DOHH2 (cell line): ENCODE results near the gene RAP1GAP.

Experiments
- H3F3A ChIP-seq: fragments of 200-600 bp; sonication (generic), shearing (Covaris generic); 2 replicates; pipeline ENCODE4 v1.6.0; 2016; ENCODE audit warnings: antibody characterized with exemption, mild to moderate bottlenecking; ENCODE audit not compliant: control insufficient read depth, insufficient read depth
- H3K27ac ChIP-seq: fragments of 200-600 bp; sonication (generic); 2 replicates; pipeline ENCODE4 v1.5.1; 2014; ENCODE audit warnings: low read depth, mild to moderate bottlenecking, low read length, moderate library complexity
- H3K27me3 ChIP-seq: fragments of 200-600 bp; sonication (generic); 2 replicates; pipeline ENCODE4 v1.6.1; 2014; ENCODE audit warnings: mild to moderate bottlenecking, low read length, mixed read lengths; ENCODE audit not compliant: control insufficient read depth
- H3K36me3 ChIP-seq: fragments of 200-600 bp; sonication (generic); 2 replicates; pipeline ENCODE4 v1.6.1; 2014; ENCODE audit warnings: mild to moderate bottlenecking, low read length, moderate library complexity, mixed read lengths; ENCODE audit not compliant: control insufficient read depth
- H3K4me1 ChIP-seq: fragments of 200-600 bp; sonication (generic); 2 replicates; pipeline ENCODE4 v1.6.1; 2014; ENCODE audit warnings: mild to moderate bottlenecking, low read length, mixed read lengths; ENCODE audit not compliant: control insufficient read depth
- H3K4me2 ChIP-seq: fragments of 200-600 bp; sonication (generic); 2 replicates; pipeline ENCODE4 v1.6.0; 2014; ENCODE audit warnings: mild to moderate bottlenecking, low read length, moderate library complexity
- H3K4me3 ChIP-seq: fragments of 200-600 bp; sonication (generic); 2 replicates; pipeline ENCODE4 v1.5.1; 2014; ENCODE audit warnings: mild to moderate bottlenecking, low read length, mixed read lengths
- H3K79me2 ChIP-seq: fragments of 200-600 bp; sonication (generic); 2 replicates; pipeline ENCODE4 v1.6.1; 2014; ENCODE audit warnings: mild to moderate bottlenecking, low read length, mixed read lengths; ENCODE audit not compliant: control insufficient read depth
- H3K9me2 ChIP-seq: fragments of 200-600 bp; sonication (generic); replicated peaks from 2 replicates; pipeline ENCODE4 v1.6.1; 2014; ENCODE audit warnings: mild to moderate bottlenecking, low read length, mixed read lengths; ENCODE audit not compliant: control insufficient read depth
- H3K9me3 ChIP-seq: fragments of 200-600 bp; sonication (generic); 2 replicates; pipeline ENCODE4 v1.6.1; 2014; ENCODE audit warnings: antibody characterized with exemption, low read length, mixed read lengths; ENCODE audit not compliant: control insufficient read depth, insufficient read depth
- H4K20me1 ChIP-seq: fragments of 200-600 bp; sonication (generic); 2 replicates; pipeline ENCODE4 v1.6.0; 2014; ENCODE audit warnings: low read depth, mild to moderate bottlenecking, antibody characterized with exemption, low read length, moderate library complexity; ENCODE audit not compliant: control insufficient read depth, insufficient read depth
- EZH2phosphoT487 ChIP-seq: fragments of 200-600 bp; sonication (generic); IDR thresholded peaks from 2 replicates; pipeline ENCODE4 v1.6.1; 2017; ENCODE audit warnings: borderline replicate concordance, mild to moderate bottlenecking, antibody characterized with exemption, low read length, moderate library complexity, mixed read lengths
- TF ChIP-seq, protein P1 (sequence below): fragments of 200-600 bp; sonication (generic); IDR thresholded peaks from one replicate; pipeline ENCODE4 v1.5.1; 2014; ENCODE audit warnings: antibody characterized with exemption, mild to moderate bottlenecking, low read depth, low read length; ENCODE audit not compliant: poor library complexity, severe bottlenecking

The RAP1GAP gene

DNA sequence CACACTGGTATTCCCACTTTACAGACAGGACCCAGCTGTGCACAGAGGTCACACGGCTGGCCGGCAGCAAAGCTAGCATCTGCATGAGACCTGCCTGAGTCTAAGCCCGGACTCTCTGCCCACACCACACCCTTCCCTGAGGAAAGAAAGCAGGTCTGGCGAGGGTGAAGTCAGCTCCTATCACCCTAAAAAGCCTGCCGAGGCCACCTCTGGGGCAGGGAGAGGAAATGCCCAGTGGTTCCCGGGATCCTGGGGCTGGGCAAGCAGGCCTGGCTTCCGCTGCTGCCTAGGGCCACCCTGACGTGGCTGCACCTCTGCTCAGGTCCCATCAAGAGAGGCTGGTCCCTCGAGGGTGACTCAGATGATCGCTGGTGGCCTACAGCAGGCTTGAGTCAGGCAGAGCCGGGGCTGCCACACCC lies 42.2 kb downstream of the RAP1GAP start:
- Histone ChIP-seq H3K4me1 (peaks cover 8% of the 10 kb centered on the region), H3K9me2 (no peaks in the 10 kb centered on the region), H3K4me2 (no peak overlapping the region), H3K27me3 (peaks cover 4% of the 10 kb centered on the region), H3K9me3 (no peaks in the 10 kb centered on the region), H3K4me3 (no peak overlapping the region), H3F3A (no peaks in the 10 kb centered on the region), H4K20me1 (no peaks in the 10 kb centered on the region), H3K79me2 (no peaks in the 10 kb centered on the region), H3K27ac (no peak overlapping the region), H3K36me3 (no peaks in the 10 kb centered on the region)
- TF ChIP-seq, protein P1, sequence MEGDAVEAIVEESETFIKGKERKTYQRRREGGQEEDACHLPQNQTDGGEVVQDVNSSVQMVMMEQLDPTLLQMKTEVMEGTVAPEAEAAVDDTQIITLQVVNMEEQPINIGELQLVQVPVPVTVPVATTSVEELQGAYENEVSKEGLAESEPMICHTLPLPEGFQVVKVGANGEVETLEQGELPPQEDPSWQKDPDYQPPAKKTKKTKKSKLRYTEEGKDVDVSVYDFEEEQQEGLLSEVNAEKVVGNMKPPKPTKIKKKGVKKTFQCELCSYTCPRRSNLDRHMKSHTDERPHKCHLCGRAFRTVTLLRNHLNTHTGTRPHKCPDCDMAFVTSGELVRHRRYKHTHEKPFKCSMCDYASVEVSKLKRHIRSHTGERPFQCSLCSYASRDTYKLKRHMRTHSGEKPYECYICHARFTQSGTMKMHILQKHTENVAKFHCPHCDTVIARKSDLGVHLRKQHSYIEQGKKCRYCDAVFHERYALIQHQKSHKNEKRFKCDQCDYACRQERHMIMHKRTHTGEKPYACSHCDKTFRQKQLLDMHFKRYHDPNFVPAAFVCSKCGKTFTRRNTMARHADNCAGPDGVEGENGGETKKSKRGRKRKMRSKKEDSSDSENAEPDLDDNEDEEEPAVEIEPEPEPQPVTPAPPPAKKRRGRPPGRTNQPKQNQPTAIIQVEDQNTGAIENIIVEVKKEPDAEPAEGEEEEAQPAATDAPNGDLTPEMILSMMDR: no peak
- TF ChIP-seq EZH2phosphoT487: no peak

DNA sequence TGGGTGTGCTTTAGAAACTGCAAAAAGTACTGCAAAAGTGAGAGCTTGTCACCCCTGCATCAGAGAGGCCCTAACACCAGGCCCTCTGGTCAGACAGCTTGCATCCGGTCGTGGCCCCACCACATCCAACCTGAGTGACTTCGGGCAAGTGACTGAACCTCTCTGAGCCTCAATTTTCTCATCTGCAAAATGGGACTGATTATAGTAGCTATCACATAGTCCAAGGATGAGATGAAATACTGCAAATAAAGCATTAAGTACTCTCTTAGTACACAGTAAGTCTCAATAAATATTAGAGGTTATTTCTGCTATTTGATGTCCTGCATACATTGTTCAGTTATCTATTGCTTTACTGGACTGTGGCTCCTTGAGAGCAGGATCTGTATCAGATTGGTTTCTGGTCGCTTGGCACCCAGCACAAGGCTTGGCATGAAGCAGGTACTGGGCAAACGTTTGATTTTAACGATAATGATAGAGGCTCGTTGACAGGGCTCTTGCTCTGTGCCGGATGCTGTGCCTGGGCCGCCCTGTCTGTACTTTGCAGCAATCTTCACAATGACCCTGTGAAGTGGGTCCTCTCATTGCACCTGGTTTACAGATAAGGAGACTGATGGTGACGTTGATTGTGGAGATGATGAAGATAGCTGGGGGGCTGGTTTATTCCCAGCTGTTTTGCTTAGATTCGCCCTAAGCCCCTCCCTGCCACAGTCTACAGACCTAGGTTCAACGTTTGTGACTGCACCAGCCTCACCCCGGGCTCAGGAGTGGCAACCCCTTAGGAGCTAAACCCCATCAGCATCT lies 43.6 kb downstream of the RAP1GAP start:
- Histone ChIP-seq H3K9me3 (no peaks in the 10 kb centered on the region), H3K27me3 (peaks cover 18% of the 10 kb centered on the region), H3K4me1 (peaks cover 8% of the 10 kb centered on the region), H4K20me1 (no peaks in the 10 kb centered on the region), H3K4me3 (no peak overlapping the region), H3K4me2 (no peak overlapping the region), H3K79me2 (no peaks in the 10 kb centered on the region), H3K27ac (no peak overlapping the region), H3K9me2 (no peaks in the 10 kb centered on the region), H3F3A (no peaks in the 10 kb centered on the region), H3K36me3 (no peaks in the 10 kb centered on the region)
- TF ChIP-seq, protein P1: no peak
- TF ChIP-seq EZH2phosphoT487: no peak

- no peaks in the 10 kb centered on the region for H3F3A ChIP-seq
- no peaks in the 10 kb centered on the region for H3K9me2 ChIP-seq
- no peak overlapping the region for H3K27ac ChIP-seq
- H3K4me2 ChIP-seq: no peak overlapping the region
- no peaks in the 10 kb centered on the region for H3K9me3 ChIP-seq
- no peaks in the 10 kb centered on the region for H3K36me3 ChIP-seq
- no peaks in the 10 kb centered on the region for H3K79me2 ChIP-seq
- H3K4me1 ChIP-seq: peaks cover 8% of the 10 kb centered on the region
- no peak overlapping the region for H3K4me3 ChIP-seq
- H4K20me1 ChIP-seq: no peaks in the 10 kb centered on the region
- TF ChIP-seq, protein P1: no peak
- TF ChIP-seq EZH2phosphoT487: no peak
- peaks cover 18% of the 10 kb centered on the region for H3K27me3 ChIP-seq
These were observed 44.4 kb downstream of the RAP1GAP start for GRCh38 chr1:21624571-21625389.
